Osteoblast (primary cell): ENCODE results near the gene VPS41. TPM values are rescaled to one million over a fixed set of nuclear protein-coding genes. Genes with fewer than 3 reads are reported as not detected.

ENCODE experiments used
- DNase-seq: peaks from one replicate; pipeline ENCODE4 v3.0.0; 2011; ENCODE audit warnings: low spot score, mixed read lengths; ENCODE audit not compliant: insufficient read length; ENCODE audit errors: missing footprints
- H2AFZ ChIP-seq: 2 replicates; pipeline ENCODE4 v1.6.0; 2011; ENCODE audit warnings: mild to moderate bottlenecking, low read length
- H3K27ac ChIP-seq: 2 replicates; pipeline ENCODE4 v1.5.1; 2011; ENCODE audit warnings: mild to moderate bottlenecking, low read depth, low read length, moderate library complexity
- H3K27me3 ChIP-seq: 2 replicates; pipeline ENCODE4 v1.6.0; 2012; ENCODE audit warnings: mild to moderate bottlenecking, control low read depth, inconsistent platforms, low read length, moderate library complexity; ENCODE audit not compliant: insufficient read depth
- H3K36me3 ChIP-seq: 2 replicates; pipeline ENCODE4 v1.5.1; 2011; ENCODE audit warnings: mild to moderate bottlenecking, low read length, control low read depth, moderate library complexity; ENCODE audit not compliant: insufficient read depth
- H3K4me1 ChIP-seq: 2 replicates; pipeline ENCODE4 v1.5.1; 2011; ENCODE audit warnings: mild to moderate bottlenecking, low read length, control low read depth, moderate library complexity; ENCODE audit not compliant: insufficient read depth
- H3K4me2 ChIP-seq: 2 replicates; pipeline ENCODE4 v1.6.0; 2011; ENCODE audit warnings: mild to moderate bottlenecking, low read length; ENCODE audit not compliant: insufficient read depth
- H3K4me3 ChIP-seq: fragments of 200-600 bp; sonication (generic); 3 replicates; pipeline ENCODE4 v1.5.1; 2012; ENCODE audit warnings: mild to moderate bottlenecking, low read length, inconsistent platforms; ENCODE audit not compliant: insufficient read depth
- H3K79me2 ChIP-seq: 2 replicates; pipeline ENCODE4 v1.6.0; 2012; ENCODE audit warnings: mild to moderate bottlenecking, low read length, control low read depth, inconsistent platforms; ENCODE audit not compliant: insufficient read depth
- H3K9me3 ChIP-seq: 2 replicates; pipeline ENCODE4 v1.5.1; 2011; ENCODE audit warnings: low read depth, low read length, control low read depth
- H4K20me1 ChIP-seq: 2 replicates; pipeline ENCODE4 v1.6.0; 2012; ENCODE audit warnings: mild to moderate bottlenecking, low read length, control low read depth; ENCODE audit not compliant: insufficient read depth
- CTCF ChIP-seq: IDR thresholded peaks from 2 replicates; pipeline ENCODE4 v1.5.1; 2011; ENCODE audit warnings: mild to moderate bottlenecking, low read depth, low read length, moderate library complexity; ENCODE audit errors: extremely low read depth
- total RNA-seq: library from RNA; depleted of rRNA; stranded (reverse); fragments of >200 nt; gene quantifications from 2 replicates; pipeline ENCODE4 v1.2.3, GENCODE V29; 2012

VPS41 gene
- total RNA-seq, 1 donor: 78.5 TPM

GRCh38 chr7:38863601-38864291 is 45.2 kb downstream of the VPS41 start:
- Histone ChIP-seq H3K4me2 (no peak overlapping the region), H3K4me3 (no peak overlapping the region), H3K9me3 (no peaks in the 10 kb centered on the region), H3K79me2 (peaks cover 4% of the 10 kb centered on the region), H3K27me3 (no peaks in the 10 kb centered on the region), H3K27ac (no peak overlapping the region), H3K36me3 (peaks cover 9% of the 10 kb centered on the region), H4K20me1 (no peaks in the 10 kb centered on the region), H3K4me1 (peaks cover 1% of the 10 kb centered on the region), H2AFZ (no peak overlapping the region)
- TF ChIP-seq CTCF: no peak
- no peak for DNase-seq

GRCh38 chr7:38862666-38863065 is 46.3 kb downstream of the VPS41 start:
- no peak for TF ChIP-seq CTCF
- Histone ChIP-seq H4K20me1 (no peaks in the 10 kb centered on the region), H3K4me1 (peaks cover 4% of the 10 kb centered on the region), H2AFZ (no peak overlapping the region), H3K4me3 (no peak overlapping the region), H3K4me2 (no peak overlapping the region), H3K9me3 (no peaks in the 10 kb centered on the region), H3K27ac (no peak overlapping the region), H3K79me2 (peaks cover 6% of the 10 kb centered on the region), H3K27me3 (no peaks in the 10 kb centered on the region), H3K36me3 (peaks cover 3% of the 10 kb centered on the region)
- DNase-seq: no peak

- H3K79me2 ChIP-seq: peaks cover 19% of the 10 kb centered on the region
- no peaks in the 10 kb centered on the region for H3K27me3 ChIP-seq
- no peak for TF ChIP-seq CTCF
- no peak overlapping the region for H2AFZ ChIP-seq
- DNase-seq: no peak
- H3K4me1 ChIP-seq: peaks cover 4% of the 10 kb centered on the region
- no peak overlapping the region for H3K4me3 ChIP-seq
- no peaks in the 10 kb centered on the region for H3K36me3 ChIP-seq
- peak overlapping the region; percentile 66 for H3K27ac ChIP-seq
- H4K20me1 ChIP-seq: no peaks in the 10 kb centered on the region
- no peak overlapping the region for H3K4me2 ChIP-seq
- H3K9me3 ChIP-seq: no peaks in the 10 kb centered on the region
These were observed 50.6 kb downstream of the VPS41 start for GRCh38 chr7:38858259-38858884.

- H2AFZ ChIP-seq: no peak overlapping the region
- no peaks in the 10 kb centered on the region for H3K9me3 ChIP-seq
- H3K4me3 ChIP-seq: no peak overlapping the region
- no peak overlapping the region for H3K4me2 ChIP-seq
- no peaks in the 10 kb centered on the region for H3K36me3 ChIP-seq
- H3K4me1 ChIP-seq: peaks cover 4% of the 10 kb centered on the region
- H3K79me2 ChIP-seq: peaks cover 23% of the 10 kb centered on the region
- H4K20me1 ChIP-seq: no peaks in the 10 kb centered on the region
- no peak for TF ChIP-seq CTCF
- no peak for DNase-seq
- H3K27ac ChIP-seq: no peak overlapping the region
- H3K27me3 ChIP-seq: no peaks in the 10 kb centered on the region
These were observed 53.1 kb downstream of the VPS41 start for GRCh38 chr7:38855867-38856266.
